HUES64 (cell line): ENCODE measurements around the gene GPRASP3.
A peak's percentile ranks its signal among the peaks of the same experiment; 100 is the strongest.

Experiments
- H3K27ac ChIP-seq: 2 replicates; pipeline ENCODE4 v1.7.0; 2013; ENCODE audit warnings: low read depth, low read length, inconsistent platforms
- H3K27me3 ChIP-seq: 2 replicates; pipeline ENCODE4 v1.6.1; 2013; ENCODE audit warnings: mild to moderate bottlenecking, low read length; ENCODE audit not compliant: insufficient read depth
- H3K36me3 ChIP-seq: 2 replicates; pipeline ENCODE4 v1.6.1; 2013; ENCODE audit warnings: mild to moderate bottlenecking, low read length; ENCODE audit not compliant: insufficient read depth
- H3K4me1 ChIP-seq: 2 replicates; pipeline ENCODE4 v1.6.1; 2013; ENCODE audit warnings: mild to moderate bottlenecking, low read length, moderate library complexity; ENCODE audit not compliant: insufficient read depth
- H3K4me3 ChIP-seq: 2 replicates; pipeline ENCODE4 v1.5.1; 2013; ENCODE audit warnings: mild to moderate bottlenecking, low read length, moderate library complexity
- H3K9ac ChIP-seq: 2 replicates; pipeline ENCODE4 v1.6.1; 2013; ENCODE audit warnings: mild to moderate bottlenecking, low read depth, low read length
- H3K9me3 ChIP-seq: 2 replicates; pipeline ENCODE4 v1.6.1; 2013; ENCODE audit warnings: low read depth, low read length; ENCODE audit not compliant: insufficient read depth
- WGBS: fragments of 150-250, 120-280 bp; methylation state at CpG from one replicate; pipeline ENCODE4 v1.1.7; 2013; ENCODE audit warnings: missing lambda C conversion rate; 5-methylcytosine and 5-hydroxymethylcytosine counted together

Gene GPRASP3

GRCh38 chrX:102765217-102765616 is 44.7 kb downstream of the GPRASP3 start:
- WGBS, result 86% methylated on average over 2 of the region's 2 CpGs
- H3K27ac ChIP-seq, result no peak overlapping the region

DNA sequence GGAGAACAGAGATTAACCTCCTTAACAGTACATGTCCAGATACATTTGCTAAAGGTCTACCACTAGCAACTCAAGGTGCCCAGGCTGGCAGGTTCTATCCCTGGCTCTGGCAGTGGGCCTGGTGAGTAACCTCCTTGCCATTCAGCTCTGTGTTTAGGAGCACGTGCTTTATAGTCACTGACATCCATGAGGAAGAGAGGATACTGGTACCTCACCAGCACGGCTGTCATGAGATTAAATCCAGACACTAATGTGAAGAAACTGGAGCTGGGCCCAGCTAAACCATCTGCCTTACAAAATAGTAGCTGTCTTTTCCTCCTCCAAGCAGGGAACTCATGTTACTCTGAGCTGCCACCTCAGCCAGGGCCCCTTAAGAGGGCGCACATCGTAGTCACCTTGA is 45.3 kb downstream of the GPRASP3 start:
- no peaks in the 10 kb centered on the region for H3K4me1 ChIP-seq

More at GRCh38 chrX:102765217-102765616, 44.7 kb downstream of the GPRASP3 start:
- H3K27me3 ChIP-seq, result no peaks in the 10 kb centered on the region
- H3K9me3 ChIP-seq, result no peaks in the 10 kb centered on the region
- H3K4me3 ChIP-seq, result no peak overlapping the region
- H3K9ac ChIP-seq, result no peak overlapping the region
- H3K36me3 ChIP-seq, result no peaks in the 10 kb centered on the region
- no peaks in the 10 kb centered on the region for H3K4me1 ChIP-seq

DNA sequence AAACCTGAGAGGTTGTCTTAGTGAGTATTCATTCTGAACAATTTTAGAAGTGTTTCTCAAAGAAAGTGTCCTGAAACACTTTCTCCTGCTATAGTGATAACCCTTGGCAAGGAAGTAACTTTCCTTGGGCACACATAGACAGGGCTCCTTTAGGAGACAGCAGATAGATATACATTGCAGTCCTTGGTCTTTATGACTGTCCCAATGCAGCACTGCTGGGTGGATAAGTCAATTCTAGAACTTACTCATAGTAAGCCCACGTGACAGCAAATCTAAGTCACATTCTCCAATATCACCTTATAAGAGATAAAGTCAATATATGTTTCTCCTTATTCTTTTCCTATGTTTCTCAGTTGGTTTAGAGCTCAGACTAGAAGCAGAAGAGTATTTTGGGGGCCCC is 46.7 kb downstream of the GPRASP3 start:
- Histone ChIP-seq H3K9ac (no peak overlapping the region), H3K4me3 (no peak overlapping the region), H3K27ac (no peak overlapping the region), H3K36me3 (no peaks in the 10 kb centered on the region), H3K27me3 (no peaks in the 10 kb centered on the region), H3K4me1 (no peaks in the 10 kb centered on the region), H3K9me3 (no peaks in the 10 kb centered on the region)
- WGBS, result no CpG with 5 or more reads among the region's 1 CpG

More for the DNA sequence above, 45.3 kb downstream of the GPRASP3 start:
- Histone ChIP-seq H3K9ac (no peak overlapping the region), H3K9me3 (no peaks in the 10 kb centered on the region), H3K4me3 (no peak overlapping the region), H3K36me3 (no peaks in the 10 kb centered on the region), H3K27ac (no peak overlapping the region), H3K27me3 (no peaks in the 10 kb centered on the region)
- WGBS, result 79% methylated on average over 4 of the region's 4 CpGs

DNA sequence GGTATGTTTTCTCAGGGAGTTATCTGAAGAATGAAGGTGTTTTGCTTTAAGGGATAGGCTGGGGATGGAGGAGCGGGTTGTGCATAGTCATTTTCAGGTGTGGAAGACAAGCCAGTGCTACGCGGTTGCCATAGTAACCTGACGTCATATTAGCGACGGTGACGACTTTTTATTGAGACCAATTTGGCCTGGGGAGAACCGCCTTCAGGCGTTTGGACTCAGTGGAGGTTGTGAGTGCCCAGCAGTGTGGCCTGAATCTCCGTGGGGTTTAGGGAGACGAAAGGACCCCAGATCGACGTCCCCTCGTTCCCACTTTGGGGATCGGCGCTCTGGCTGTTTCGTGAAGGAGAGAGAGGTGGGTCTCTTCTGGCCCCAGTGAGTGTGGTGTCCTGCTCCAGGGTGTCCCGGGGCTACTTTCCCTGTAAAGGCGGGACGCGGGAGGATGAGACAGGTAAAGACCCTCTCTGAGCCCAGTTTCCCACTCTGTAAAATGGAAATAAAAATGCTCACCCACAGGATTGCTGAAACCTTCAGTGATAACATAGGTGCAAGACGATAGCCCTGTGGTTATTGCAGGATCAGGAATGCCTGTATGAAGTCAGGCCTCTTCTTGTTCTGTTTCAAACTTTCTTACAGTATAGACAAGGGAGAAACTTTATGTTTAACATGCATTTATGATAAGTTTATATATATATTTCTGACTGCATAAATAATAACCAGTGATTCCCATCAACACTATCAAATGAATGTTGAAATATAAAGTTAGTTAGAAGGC is 48.6 kb downstream of the GPRASP3 start:
- Histone ChIP-seq H3K9ac (peak overlapping the region; percentile 89), H3K36me3 (no peaks in the 10 kb centered on the region), H3K27ac (0 out of 2 replicates have a peak overlapping the region, but pooled peaks have one; percentile 46), H3K9me3 (no peaks in the 10 kb centered on the region), H3K4me1 (no peaks in the 10 kb centered on the region), H3K4me3 (peak overlapping the region; percentile 96), H3K27me3 (no peaks in the 10 kb centered on the region)
- under 1% methylated on average over 22 of the region's 22 CpGs for WGBS
